Ascending aorta (tissue), 2 donors: Measurements from ENCODE around the gene PSTPIP1. TPM values are rescaled to one million over a fixed set of nuclear protein-coding genes. Genes with fewer than 3 reads are reported as not detected.
A peak's percentile ranks its signal among the peaks of the same experiment; 100 is the strongest.

Experiments used
- DNase-seq, 2 donors: peaks; one replicate each; pipeline ENCODE4 v3.0.0-alpha.2; 2019; ENCODE audit warnings: low spot score in 2 of 2
- H3K27ac ChIP-seq, 2 donors: fragments of 200-600 bp; sonication (generic); one replicate each; pipeline ENCODE4 v1.5.1; 2016 to 2017; ENCODE audit warnings: mild to moderate bottlenecking in 1 of 2
- H3K27me3 ChIP-seq: fragments of 200-600 bp; sonication (generic); one replicate; pipeline ENCODE4 v1.5.1; 2017
- H3K36me3 ChIP-seq, 2 donors: fragments of 200-600 bp; sonication (generic); one replicate each; pipeline ENCODE4 v1.5.1; 2016
- H3K4me1 ChIP-seq, 2 donors: fragments of 200-600 bp; sonication (generic); one replicate each; pipeline ENCODE4 v1.5.1; 2016 to 2017; ENCODE audit warnings: mild to moderate bottlenecking in 1 of 2
- H3K4me3 ChIP-seq, 2 donors: fragments of 200-600 bp; sonication (generic); one replicate each; pipeline ENCODE4 v1.5.1; 2016 to 2017; ENCODE audit warnings: mild to moderate bottlenecking in 1 of 2
- H3K9me3 ChIP-seq, 2 donors: fragments of 200-600 bp; sonication (generic); one replicate each; pipeline ENCODE4 v1.5.1; 2016
- intact Hi-C: fragments of 100-400 bp; cut with DNase I; formaldehyde crosslinking; loops from one replicate; pipeline ENCODE4 v1.15.1; 2023
- total RNA-seq: library from RNA; depleted of rRNA; stranded (reverse); fragments of >200 nt; gene quantifications from one replicate; pipeline ENCODE4 v1.1.0, GENCODE V29; 2016
- TF ChIP-seq, protein P1 (sequence below), 3 experiments: fragments of 200-600 bp in 2 of 3; fragments of 450-650 bp in 1 of 3; sonication (generic) in 2 of 3; IDR thresholded peaks; one replicate each; pipeline ENCODE4 v1.5.1; 2016 to 2019; ENCODE audit warnings: antibody characterized with exemption in 3 of 3, mild to moderate bottlenecking in 1 of 3, moderate library complexity in 1 of 3

The PSTPIP1 gene
- total RNA-seq, 1 donor from 2014 or later = 14.6 TPM

DNA sequence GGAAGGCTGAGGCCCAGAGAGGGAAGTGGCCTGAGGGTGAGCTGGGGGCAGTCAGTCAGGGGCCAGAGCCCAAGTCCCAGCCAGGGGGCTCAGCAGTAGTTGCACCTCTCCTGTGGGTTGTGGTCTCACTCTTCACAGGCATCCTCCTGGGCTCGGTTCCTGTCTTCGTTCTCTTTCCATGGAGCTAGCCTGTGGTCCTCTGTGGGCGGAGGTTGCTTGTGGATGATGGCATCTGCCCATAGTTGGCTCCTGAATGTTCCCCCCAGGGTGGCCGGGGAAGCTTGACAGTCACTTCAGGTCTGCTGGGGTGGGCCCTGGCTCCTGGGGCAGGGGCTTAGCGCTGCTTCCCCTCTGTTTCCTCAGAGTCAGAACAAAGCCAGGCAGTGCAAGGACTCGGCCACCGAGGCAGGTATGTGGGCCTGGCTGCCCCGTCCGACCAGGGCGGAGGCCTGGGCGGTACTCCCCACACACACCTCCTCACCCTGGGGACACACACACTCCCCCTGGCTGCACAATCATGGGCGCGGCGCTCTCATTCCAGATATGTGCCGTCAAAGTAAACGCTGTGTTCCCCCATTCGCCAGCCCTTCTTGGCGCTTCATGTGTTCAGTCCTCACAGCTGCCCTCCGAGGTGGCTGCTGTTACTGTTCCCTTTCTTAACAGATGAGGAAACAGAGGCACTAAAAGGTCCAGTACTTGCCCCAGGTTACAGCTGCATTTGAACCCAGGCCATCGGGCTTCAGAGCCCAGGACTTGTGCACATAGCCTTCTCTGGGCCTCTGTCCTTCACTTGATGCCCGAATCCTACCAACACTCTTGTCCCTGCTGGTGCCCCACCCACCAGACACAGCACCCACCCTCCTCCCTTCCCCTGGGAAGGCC lies 34.5 kb downstream of the PSTPIP1 start:
- TF ChIP-seq, protein P1, sequence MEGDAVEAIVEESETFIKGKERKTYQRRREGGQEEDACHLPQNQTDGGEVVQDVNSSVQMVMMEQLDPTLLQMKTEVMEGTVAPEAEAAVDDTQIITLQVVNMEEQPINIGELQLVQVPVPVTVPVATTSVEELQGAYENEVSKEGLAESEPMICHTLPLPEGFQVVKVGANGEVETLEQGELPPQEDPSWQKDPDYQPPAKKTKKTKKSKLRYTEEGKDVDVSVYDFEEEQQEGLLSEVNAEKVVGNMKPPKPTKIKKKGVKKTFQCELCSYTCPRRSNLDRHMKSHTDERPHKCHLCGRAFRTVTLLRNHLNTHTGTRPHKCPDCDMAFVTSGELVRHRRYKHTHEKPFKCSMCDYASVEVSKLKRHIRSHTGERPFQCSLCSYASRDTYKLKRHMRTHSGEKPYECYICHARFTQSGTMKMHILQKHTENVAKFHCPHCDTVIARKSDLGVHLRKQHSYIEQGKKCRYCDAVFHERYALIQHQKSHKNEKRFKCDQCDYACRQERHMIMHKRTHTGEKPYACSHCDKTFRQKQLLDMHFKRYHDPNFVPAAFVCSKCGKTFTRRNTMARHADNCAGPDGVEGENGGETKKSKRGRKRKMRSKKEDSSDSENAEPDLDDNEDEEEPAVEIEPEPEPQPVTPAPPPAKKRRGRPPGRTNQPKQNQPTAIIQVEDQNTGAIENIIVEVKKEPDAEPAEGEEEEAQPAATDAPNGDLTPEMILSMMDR (IDR thresholded peaks at IDR 0.05) = no peak
- H3K4me1 ChIP-seq = no peaks in the 10 kb centered on the region
- intact Hi-C loops = no loop called here
- no peaks in the 10 kb centered on the region for H3K27me3 ChIP-seq
- no peaks in the 10 kb centered on the region for H3K9me3 ChIP-seq
- H3K27ac ChIP-seq = no peak overlapping the region
- H3K36me3 ChIP-seq = peaks cover 0 to 5% of the 10 kb centered on the region in 2 donors
- DNase-seq = peak; percentile 1 to 53
- no peak overlapping the region for H3K4me3 ChIP-seq

DNA sequence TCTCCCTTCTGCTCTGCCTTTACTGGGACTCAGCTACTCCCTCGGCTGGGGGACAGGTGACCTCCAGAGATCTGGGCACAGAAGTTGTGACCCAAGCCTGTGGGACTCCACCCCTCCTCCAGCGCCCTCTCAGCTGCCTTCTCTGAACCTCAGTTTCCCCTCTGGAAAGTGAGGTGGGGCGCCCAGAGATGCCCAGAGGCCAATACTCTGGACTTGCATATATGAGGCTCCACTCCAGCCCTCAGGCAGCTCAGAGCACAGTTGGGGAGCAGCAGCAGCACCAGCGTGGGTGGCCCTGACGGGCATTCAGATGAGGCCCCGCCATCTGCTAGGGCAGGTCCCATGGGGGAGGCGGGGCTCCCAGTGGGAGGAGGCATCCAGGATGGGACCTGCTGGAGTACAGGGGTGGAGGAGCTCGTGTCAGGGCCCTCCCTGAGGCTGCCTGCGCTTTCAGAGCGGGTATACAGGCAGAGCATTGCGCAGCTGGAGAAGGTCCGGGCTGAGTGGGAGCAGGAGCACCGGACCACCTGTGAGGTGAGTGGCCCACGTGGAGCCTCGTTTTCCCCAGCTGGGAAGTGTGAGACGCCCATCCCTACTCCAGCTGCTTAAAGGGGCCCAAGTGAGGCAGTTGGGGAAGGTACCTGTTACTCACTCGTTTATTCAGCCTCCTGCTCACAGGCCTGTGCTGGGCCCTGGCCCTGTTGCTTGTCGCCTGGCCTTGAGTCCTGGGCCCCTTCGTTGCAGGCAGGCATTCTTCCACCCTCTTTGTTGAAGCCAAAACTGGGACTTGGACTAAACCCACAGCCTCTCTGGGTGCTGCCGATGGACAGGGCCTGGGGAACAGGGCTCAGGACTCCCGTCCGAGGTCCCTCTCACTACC lies 35.4 kb downstream of the PSTPIP1 start:
- Histone ChIP-seq H3K27me3 (no peaks in the 10 kb centered on the region), H3K27ac (no peak overlapping the region), H3K36me3 (peaks cover 0 to 5% of the 10 kb centered on the region in 2 donors), H3K4me1 (no peaks in the 10 kb centered on the region), H3K4me3 (no peak overlapping the region), H3K9me3 (no peaks in the 10 kb centered on the region)
- intact Hi-C loops = no loop called here
- peak; percentile 3 to 60 for DNase-seq
- TF ChIP-seq, protein P1 (IDR thresholded peaks at IDR 0.05) = no peak

DNA sequence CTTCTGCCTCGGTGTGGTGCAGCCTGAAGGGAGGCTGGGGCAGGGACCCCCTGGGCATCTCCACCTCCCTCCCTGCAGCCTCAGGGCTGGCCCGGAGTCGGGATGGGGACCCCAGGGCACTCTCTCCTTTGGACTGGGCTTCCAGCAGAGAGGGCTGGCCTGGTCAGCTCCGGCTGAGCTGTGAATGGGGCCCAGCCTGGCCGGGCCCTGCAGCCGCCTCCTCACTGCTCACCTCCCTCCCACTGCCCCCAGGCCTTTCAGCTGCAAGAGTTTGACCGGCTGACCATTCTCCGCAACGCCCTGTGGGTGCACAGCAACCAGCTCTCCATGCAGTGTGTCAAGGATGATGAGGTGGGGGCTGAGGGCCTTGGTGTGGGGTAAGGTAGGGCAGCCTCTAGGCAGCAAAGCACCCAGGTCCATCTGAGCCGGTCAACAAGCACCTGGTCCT lies 36.0 kb downstream of the PSTPIP1 start:
- H3K27ac ChIP-seq = no peak overlapping the region
- intact Hi-C loops = no loop called here
- TF ChIP-seq, protein P1 (IDR thresholded peaks at IDR 0.05) = no peak
- H3K36me3 ChIP-seq = peaks cover 1 to 5% of the 10 kb centered on the region in 2 donors
- H3K4me3 ChIP-seq = no peak overlapping the region
- H3K9me3 ChIP-seq = no peaks in the 10 kb centered on the region
- no peaks in the 10 kb centered on the region for H3K4me1 ChIP-seq
- H3K27me3 ChIP-seq = no peaks in the 10 kb centered on the region
- DNase-seq = peak in 1 of 2 donors; percentile 6

DNA sequence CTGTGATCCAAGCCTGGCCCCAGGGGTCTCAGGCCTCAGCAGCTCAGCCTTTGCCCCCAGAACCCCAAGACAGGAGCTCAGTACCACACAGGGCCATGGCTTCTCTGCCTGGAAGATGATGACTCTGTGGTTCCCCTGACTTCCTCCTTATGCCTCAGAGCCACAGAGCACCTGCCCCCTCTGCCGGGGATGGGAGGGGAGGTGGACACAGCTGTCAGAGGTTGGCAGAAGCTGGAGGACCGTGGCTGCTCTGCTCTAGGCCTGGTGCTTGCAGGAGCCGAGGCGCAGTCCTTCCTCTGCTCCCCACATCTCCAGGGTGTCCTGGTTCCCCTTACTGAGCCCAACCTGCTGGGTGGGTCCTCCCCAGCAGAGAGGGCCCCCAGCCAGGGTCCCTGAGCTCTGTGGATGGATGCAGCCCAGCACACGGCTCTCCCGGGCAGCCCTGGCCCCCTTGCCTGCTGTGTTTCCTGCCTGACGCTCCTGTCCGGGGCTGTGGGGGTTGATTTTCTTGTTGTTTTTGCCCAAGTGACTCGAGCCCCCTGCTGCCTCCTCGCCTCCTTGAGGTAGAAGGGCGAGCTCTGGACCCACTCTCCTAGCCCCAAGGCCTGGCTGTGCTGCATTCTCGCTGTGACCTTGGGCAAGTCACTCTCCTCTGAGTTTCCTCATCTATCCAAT lies 36.6 kb downstream of the PSTPIP1 start:
- Histone ChIP-seq H3K9me3 (no peaks in the 10 kb centered on the region), H3K36me3 (peaks cover 5 to 7% of the 10 kb centered on the region in 2 donors), H3K4me1 (no peaks in the 10 kb centered on the region), H3K27me3 (no peaks in the 10 kb centered on the region), H3K27ac (no peak overlapping the region), H3K4me3 (no peak overlapping the region)
- TF ChIP-seq, protein P1 (IDR thresholded peaks at IDR 0.05) = no peak
- intact Hi-C loops = no loop called here
- peak; percentile 6 to 56 for DNase-seq

DNA sequence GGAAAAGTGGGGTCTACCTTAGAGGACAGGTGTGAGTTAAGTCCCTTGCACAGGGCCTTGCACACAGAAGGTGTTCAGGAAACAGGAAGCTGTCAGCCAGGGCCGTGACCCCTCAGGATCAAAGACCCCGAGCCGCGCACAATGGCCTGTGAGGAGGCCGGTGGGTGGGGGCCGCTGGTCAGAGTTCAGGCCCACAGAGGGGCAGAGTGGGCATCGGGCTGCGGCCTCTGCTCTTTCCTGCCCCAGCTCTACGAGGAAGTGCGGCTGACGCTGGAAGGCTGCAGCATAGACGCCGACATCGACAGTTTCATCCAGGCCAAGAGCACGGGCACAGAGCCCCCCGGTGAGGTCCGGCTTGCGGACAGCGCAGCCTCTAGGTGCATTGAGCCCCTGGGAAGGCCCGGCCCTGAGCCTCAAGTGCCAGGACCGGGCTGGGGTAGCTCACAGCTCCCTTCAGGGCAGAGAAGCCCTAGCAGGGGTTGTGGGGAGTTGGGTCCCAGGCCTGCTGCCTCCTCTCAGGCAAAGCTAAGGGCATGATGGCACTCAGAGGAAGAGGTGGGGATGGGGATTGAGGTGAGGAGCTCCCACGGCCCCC lies 37.2 kb downstream of the PSTPIP1 start:
- H3K27ac ChIP-seq = no peak overlapping the region
- H3K4me1 ChIP-seq = no peaks in the 10 kb centered on the region
- TF ChIP-seq, protein P1 (IDR thresholded peaks at IDR 0.05) = no peak
- no peaks in the 10 kb centered on the region for H3K9me3 ChIP-seq
- no peak for DNase-seq
- no peaks in the 10 kb centered on the region for H3K27me3 ChIP-seq
- H3K36me3 ChIP-seq = peaks cover 7 to 12% of the 10 kb centered on the region in 2 donors
- intact Hi-C loops = no loop called here
- H3K4me3 ChIP-seq = no peak overlapping the region
